Endothelial cell of umbilical vein (primary cell): ENCODE data around the gene ACTN1.

Experiments
- EZH2 ChIP-seq: IDR thresholded peaks from 2 replicates; pipeline ENCODE4 v1.6.1; 2012; ENCODE audit warnings: borderline replicate concordance, low read depth, mild to moderate bottlenecking, moderate library complexity, low read length, inconsistent platforms; ENCODE audit not compliant: severe bottlenecking
- POLR2A ChIP-seq: IDR thresholded peaks from 2 replicates; pipeline ENCODE4 v1.6.1; 2012; ENCODE audit warnings: low read depth, mild to moderate bottlenecking, control low read depth, low read length
- POLR2AphosphoS5 ChIP-seq: IDR thresholded peaks from 2 replicates; pipeline ENCODE4 v1.6.1; 2012; ENCODE audit warnings: low read depth, mild to moderate bottlenecking, control low read depth, low read length, moderate library complexity; ENCODE audit not compliant: insufficient read depth
- TF ChIP-seq, protein P1 (sequence below), 2 donors: IDR thresholded peaks; 1 replicate in 1 of 2; 2 replicates in 1 of 2; pipeline ENCODE4 v1.5.1; 2011; ENCODE audit warnings: low read length in 2 of 2, mild to moderate bottlenecking in 2 of 2, moderate library complexity in 2 of 2, control low read depth in 1 of 2, inconsistent platforms in 1 of 2, low read depth in 1 of 2; ENCODE audit not compliant: insufficient read depth in 1 of 2; ENCODE audit errors: extremely low read depth in 1 of 2

DNA sequence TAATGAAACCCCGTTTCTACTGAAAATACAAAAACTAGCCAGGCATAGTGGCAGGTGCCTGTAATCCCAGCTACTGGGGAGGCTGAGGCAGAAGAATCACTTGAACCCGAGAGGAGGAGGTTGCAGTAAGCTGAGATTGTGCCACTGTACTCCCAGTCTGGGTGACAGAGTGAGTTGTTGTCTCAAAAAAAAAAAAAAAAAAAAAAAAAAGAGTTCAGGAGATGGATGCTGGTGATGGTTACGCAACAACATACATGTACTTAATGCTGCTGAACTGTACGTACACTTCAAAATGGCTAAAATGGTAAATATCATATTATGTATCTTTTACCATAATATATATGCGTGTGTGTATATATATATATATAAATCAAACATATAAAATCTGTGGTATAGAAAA lies 29.0 kb downstream of the ACTN1 start:
- TF ChIP-seq POLR2A: no peak
- no peak for TF ChIP-seq EZH2
- TF ChIP-seq, protein P1, sequence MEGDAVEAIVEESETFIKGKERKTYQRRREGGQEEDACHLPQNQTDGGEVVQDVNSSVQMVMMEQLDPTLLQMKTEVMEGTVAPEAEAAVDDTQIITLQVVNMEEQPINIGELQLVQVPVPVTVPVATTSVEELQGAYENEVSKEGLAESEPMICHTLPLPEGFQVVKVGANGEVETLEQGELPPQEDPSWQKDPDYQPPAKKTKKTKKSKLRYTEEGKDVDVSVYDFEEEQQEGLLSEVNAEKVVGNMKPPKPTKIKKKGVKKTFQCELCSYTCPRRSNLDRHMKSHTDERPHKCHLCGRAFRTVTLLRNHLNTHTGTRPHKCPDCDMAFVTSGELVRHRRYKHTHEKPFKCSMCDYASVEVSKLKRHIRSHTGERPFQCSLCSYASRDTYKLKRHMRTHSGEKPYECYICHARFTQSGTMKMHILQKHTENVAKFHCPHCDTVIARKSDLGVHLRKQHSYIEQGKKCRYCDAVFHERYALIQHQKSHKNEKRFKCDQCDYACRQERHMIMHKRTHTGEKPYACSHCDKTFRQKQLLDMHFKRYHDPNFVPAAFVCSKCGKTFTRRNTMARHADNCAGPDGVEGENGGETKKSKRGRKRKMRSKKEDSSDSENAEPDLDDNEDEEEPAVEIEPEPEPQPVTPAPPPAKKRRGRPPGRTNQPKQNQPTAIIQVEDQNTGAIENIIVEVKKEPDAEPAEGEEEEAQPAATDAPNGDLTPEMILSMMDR (IDR thresholded peaks at IDR 0.05; ENCODE audit: extremely low read depth in 1 of 2, insufficient read depth in 1 of 2, low read depth in 1 of 2, low read length in 2 of 2): no peak
- no peak for TF ChIP-seq POLR2AphosphoS5
